ENCODE data around the gene SMOC1.

Gene SMOC1

DNA sequence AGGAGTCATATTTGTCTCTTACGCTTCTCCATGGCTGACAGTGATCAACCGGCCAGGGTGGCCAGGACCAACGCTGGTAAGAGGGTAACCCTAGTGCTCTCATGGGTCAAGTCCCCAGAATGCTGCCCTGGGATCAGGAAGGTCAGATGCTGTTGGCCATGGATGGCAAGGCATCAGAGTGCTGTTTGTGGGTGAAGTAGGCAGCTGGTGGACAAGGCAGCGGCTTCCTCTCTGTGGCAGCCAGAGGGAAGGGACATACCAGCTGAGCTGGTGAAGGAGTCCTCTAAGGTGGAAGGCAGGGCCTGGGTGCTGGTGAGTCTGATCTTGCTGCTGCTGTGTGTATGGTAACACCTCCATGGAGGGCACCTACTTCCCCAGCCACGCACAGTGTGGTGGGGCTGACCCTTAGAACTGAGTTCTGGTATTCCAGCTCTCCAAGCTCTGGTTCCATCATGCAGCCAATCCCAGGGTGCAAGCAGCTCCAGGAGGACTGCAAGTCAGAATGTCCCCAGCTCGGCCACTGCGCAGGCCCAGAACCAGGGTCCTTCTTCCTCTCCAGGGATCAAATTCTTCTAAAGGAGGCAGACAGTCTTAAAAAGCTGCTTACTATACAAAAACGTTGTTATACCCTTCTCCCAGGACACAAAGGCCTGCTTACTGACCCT is 13.4 kb upstream of the SMOC1 start:
- DNase-seq = no peak

DNA sequence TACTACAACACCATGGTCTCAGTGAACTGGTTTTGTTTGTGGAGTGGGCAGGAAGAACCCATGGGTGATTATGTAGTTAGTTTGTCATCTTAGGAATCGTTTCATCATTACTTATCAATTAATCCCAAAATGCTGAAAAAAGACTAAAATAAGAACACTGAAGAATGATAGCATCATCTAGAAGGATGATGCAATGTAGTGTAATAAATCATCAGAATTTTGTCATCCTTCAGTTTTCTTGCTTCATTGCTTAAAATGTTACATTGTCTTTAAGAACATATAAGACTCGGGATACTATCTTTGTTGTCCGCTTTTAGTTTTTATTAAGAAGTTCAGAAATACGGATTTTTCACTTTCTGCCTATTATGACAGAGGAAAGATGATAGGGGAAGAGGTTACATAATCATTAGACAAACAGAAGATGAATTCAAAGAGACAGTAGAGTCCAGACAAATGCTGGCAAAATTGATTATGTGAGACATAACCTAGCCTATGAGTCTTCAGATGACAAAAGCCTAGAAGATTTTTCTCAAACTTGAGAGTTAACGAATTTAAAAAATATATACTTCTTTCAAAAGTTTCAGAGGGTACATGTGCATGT is 10.8 kb upstream of the SMOC1 start:
- no peak for DNase-seq

DNA sequence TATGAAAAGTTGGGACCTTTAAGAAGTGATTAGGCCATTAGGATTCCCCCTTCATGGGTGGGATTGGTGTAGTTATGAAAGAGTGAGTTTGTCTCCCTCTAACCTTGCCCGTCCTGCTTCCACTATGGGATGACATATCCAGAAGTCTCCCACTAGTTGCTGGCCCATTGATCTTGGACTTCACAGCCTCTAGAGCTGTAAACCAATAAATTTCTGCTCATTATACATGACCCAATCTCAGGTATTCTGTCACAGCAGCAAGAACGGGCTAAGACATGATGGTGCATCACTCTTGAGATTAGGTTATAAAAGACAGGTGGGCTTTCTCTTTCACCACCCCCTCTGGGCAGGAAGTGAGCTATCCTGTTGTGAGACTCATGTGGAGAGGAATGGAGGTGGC is 8.6 kb upstream of the SMOC1 start:
- no peak for DNase-seq

DNA sequence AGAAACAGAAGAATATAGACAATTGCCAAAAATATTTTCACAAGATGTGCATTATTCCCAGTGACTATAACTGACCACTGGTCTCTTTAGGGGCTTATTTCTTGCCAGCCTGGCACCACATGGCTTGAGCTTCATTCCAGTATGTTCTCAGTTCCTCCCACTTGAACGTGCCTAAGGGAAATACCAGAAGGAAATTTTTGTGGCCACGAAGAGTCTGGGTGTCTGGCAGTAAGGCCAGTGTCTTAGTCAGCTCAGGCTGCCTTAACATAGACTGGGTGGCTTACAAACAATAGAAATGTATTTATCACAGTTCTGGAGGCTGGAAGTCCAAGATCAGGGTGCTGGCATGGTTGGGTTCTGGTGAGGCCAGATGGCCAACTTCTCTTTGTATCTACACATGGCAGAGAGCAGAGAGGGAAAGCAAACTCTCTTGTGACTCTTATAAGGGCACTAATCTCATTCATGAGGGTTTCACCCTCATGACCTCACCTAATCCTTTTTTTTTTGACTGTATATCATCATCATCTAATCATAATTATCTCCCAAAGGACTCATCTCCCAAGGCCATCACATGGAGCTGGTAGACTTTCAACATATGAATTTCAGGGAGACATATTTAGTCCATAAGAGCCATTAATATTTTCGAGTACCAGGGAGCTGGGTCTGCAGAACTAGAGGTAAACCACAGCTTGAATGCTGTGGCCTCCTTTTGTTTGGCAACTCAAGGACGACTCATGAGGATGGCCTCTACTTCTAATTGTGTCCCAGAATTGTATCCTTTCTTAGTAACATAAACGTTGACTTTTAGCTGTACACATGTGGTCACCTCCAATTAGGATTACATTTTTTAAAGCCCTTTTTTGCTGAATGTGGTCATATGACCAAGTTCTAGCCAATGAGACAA is 5.1 kb upstream of the SMOC1 start:
- no peak for DNase-seq

DNA sequence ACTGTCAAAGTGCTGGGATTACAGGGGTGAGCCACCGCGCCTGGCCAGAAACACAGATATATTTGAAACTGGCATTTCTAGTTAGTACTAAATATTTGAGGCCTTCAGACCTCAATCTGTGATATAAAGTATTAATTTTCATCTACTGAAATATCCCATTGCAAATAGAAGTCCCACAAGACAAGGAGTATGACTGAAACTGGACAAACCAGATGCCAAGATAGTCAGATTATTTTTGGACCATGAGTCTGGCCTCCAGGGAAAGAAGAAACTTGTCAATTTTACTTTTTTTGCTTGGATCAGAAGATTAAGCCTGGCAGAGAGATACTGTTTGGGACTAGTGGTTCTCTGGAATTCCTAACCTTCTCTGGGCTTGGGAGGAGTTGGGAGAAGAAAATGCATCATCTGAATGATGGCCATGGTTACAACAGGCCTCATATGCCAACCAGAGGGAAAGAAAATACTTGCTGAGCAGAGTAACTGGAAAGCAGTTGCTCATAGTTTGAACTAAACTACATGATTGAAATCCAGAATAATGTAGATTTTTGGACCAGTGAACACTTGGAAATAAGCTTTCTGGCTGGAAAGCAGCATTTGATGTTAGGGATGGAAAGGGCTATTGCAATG is 2.9 kb upstream of the SMOC1 start:
- DNase-seq = no peak

DNA sequence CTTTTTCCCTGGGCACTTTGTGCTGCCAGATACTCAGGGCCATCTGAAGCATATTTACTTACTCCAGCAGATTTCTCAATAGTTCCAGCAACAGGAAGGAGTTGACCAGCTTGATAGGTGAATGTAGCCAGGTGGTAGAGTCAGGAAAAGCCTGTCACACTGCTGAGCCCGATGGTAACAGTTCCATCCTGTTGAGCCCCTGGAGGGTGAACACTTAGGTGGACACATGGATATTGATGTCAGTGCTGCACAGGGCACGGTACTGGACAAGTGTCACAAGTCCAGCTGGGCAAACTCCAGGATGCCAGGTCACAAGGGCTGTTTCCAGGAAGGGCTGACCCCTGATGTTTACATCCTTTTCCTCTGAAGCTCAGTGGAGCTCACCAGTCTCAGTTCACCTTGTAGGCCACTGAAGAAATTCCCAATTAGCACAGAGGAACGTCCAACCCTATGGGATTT is 2.3 kb upstream of the SMOC1 start:
- no peak for DNase-seq

DNA sequence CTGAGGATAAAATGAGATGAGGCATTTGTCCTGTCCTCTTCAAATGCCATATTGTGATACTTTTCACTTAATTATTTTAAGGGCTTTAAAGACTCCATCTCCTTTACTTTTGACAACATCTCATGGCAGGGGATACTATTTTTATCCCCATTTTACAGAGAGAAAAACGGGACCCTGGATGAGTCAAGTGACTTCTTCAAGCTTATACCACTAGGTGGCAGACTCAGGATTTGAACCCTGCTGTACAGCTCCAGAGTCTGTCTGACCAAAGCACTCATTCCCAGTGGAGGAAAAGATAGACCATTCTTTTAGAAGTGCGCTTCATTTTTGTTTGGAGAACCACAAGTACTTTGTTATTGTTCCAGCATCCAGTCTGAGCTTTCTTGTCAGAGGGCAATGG is 1.7 kb upstream of the SMOC1 start:
- DNase-seq = peak in 1 of 2 donors; percentile 74

DNA sequence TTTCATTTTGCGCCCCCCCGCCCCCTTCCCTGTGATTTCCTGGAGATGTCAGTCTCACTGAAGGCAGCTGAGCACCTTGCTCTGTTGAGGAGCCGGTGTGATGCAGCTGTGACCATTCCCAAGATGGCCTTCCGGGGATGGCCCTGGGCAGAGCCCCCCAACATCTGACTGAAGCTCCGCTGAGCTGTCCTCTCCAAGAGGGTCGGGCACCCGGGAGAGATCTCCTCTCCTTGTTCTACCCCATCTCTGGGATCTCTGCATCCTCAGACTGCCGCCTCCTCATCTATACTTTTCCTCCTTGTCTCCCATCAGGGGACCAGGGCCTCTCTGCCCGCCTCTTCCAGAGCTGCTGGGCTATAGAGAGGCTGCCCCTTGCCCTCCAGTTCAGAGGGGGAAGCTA is 965 bp upstream of the SMOC1 start:
- DNase-seq = no peak

DNA sequence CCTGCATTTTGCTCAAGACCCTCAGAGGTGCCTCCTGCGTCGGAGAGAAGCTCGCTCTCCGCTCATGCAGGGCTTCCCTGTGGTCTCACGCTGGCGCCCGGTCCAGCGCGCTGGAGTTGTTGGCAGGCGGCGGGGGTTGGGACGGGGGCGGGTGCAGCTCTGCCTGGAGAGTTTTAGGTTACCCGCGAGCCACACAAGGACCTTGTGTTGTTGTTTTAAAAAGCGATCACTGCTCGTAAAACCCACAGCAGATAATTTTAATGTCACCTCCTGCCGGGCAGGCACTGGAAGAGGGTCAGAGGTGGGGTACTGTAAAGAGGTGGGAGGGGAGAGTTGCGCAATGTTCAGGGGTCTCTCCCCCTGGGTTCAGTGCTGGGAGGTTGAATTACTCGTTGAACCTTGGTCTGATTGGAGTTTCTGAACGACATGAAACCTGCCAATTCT is 850 bp downstream of the SMOC1 start:
- no peak for DNase-seq

DNA sequence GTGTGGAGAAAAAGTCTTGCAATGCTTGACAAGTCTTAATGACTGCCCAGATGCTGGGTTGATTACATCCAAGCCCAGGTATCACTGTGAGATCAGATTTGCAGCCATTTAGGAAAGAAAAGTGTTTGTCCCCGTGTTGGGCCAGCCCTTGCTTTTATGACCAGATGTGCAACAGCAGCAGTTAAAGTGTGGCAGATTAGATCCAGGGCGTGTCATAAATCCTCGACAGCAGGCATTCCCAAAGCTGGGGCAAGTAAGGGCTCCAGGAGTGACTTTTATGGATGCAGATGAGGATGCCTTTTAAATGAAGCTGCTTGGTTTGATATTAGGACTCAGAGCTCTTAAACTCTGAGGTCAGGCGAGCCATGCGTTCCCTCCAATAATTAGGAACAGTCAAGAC is 1.7 kb downstream of the SMOC1 start:
- no peak for DNase-seq

DNA sequence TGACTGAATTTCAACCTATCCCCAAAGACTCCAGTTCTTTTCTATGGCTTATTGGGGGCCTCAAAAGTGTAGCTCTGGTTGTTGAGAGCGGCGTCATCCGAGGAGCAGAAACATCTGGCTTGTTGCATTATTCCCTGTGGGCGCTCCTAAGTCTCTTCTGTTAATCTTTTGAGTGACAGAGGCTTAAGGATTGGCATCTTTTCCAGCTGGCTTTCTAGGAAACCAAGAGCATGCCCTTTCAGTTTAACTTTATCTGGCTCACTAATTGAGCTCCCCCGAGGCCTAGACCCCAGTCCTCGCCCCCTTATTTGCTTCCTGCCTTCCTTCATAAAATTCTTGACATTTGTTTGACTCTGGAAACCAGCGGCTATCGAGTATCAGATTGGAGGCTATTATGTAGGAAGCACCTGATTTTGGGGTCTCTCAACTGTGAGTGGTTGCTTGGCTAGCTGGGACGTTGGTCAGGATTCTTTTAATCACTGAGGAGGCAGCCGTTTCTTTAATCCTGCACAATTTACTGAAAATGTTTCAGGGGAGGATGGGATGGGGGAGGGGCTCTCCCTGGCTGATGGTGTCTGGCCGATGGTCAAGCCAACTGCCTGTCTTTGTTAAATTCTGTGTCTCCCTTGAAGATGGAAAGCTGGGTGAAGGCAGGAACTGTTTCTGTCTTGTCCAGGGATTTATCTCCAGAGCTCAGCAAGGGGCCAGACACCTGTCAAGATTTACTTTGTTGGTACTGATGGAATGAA is 3.1 kb downstream of the SMOC1 start:
- DNase-seq = no peak

DNA sequence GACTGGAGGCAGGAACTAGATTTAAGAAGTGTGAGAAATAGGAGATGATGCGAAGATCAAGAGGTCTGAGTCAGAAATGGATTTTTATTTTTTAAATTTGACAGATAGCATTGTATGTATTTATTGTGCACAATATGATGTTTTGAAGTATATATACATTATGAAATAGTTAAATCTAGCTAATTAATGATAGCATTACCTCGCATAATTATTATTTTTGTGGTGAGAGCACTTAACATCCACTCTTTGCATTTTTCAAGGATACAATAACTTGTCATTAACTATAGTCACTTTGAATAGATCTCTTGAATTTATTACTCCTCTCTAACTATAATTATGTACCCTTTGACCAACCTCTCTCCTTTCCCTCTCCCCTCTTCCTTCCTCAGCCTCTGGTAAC is 3.7 kb downstream of the SMOC1 start:
- no peak for DNase-seq

DNA sequence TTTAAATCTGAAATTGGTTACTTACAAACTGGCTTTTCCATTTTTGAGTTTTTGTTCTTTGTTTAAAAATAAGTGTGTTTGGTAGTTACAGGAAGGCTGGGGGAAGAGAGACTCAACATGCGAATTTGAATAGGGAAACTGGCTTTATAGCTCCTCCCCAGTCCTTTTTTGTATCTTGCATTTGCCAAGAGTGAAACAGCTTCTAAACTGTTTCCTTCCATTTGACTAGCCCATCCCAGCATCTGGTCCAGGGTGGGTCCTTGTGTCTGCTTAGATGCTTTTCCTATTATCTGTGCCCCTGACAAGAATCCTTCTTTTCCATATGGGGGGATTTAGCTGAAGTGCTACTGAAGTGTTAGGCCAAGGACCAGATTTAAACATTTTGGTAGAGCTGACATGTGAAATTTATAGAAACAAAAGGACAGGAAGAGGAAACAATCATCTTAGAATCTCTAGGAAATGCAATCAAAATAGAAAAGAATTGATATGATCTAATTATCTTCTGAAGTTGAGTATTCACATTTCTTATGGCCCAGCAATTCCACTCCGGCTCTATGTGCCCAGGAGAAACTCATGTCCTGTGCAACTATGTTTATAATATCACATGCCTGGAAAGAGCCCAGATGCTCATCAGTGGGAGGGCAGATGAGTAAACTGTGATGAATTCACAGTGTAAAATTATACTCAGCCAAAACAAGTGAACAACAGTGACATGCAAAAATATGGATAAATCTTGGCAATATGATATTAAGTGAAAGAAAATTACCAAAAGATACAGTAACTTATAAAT is 7.4 kb downstream of the SMOC1 start:
- DNase-seq = no peak

DNA sequence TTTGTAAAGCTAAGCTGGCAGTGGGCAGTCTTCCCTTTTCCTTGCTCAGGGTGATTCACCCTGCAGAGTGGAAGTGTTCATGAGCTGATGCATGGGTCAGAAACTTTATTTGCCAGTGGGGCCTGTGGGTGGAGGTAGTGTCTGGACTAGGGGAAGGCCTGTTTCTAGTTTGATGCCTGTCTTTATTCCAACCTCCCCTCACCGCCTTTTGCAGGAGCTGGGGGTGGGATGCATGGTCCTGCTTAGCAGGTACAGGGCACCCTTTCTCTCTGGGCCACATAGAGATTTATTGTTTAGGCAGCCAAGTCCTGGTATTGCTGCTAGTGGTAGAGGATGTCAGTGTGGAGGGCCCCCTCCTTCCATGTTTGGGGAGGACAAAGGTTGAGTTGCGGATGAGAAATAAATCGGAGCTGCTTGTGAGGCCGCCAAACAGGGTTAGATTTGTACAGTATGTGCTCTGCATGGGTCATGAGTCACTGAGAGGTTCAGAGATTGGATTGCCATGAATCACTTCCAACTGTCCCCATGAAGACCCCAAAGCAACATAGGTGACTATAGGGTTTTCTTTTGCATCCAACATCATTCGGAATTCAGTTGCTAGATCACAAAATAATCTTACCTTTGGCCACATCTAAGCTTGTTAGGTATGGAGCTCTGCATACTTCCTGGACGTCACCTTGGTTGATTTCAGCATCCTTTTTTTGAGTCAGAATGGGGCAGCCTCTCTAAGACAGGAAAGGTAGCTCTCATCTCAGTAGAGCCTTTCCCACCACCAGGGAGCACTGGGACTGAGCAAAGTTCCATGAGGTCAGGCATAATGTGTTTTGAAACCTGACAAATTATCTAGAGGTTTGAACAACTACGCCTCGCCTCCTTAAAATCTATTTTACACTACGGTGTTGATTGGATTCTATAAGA is 8.8 kb downstream of the SMOC1 start:
- DNase-seq = no peak

DNA sequence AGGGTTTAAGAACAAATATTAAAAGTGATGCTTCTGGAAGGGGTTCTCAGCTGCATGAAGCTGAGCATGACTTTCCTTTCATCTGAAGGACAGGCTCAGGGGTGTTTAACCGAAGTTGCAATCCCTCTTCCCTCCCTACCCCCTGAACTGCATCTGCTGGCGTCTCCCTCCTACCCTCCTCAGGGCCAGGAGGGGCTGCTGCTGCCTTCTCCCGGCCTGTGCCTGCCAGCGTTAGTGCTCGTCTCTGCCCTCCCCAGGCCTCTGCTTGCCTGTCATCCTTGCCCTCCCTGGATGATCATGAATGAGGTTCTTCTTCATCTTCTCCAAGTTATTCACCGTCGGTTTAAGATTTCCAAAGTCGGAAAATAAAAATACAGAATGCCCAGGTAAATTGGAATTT is 12.2 kb downstream of the SMOC1 start:
- DNase-seq = peak in 1 of 2 donors; percentile 9

DNA sequence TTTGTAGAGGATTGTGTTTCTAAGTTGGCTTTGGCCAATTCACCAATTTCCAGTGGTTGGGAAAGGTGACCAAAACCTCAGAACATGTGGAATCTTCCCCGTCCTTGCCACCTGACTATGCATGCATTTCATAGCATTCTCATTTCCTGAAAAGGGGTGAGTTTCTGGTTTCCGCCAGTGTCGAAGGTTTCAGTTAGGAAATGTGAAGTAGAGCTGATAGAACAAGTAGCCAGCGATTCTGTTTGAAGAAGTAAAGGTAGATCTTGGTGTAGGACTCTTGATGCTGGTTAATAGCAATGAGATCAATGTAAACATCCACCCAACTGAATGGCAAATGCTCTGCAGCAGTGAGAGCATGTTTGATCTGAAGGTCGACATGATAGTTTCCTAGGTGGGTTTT is 15.9 kb downstream of the SMOC1 start:
- DNase-seq = no peak

DNA sequence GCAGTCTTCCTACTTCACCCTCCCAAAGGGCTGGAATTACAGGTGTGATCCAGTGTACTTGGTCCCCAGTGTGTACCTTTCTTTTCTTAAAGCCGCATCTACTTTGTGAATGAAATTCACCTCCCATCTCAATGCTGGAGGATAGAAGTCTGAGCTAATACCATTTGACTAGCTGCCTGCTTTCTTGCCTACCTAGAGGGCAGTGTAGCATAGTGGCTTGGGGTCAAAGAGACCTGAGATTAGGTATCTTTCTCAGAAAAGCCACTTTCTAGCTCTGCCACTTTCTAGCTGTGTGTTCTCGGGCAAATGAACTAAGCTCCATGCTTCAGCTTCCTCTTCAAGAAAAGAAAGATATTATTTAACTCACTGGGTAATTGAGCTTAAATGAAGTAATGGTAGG is 16.9 kb downstream of the SMOC1 start:
- no peak for DNase-seq

DNA sequence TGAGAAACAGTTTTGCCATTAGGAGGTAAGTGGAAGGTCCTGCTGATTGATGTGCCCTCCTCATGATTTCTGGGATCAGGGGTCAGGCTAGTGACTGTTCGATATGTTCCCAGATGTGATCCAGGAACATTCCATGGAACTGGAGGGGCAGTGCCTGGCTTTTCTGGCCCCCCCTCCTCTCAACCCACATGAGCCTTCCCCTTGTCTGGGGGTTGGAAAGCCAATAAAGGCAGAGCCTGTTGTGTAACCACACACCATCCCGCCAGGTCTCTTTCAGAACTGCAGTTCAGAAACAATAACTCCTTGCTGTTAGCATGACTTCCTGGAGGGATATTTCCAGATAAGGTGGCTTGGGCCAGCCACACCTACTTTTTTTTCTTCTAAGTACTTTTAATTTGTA is 17.8 kb downstream of the SMOC1 start:
- no peak for DNase-seq

DNA sequence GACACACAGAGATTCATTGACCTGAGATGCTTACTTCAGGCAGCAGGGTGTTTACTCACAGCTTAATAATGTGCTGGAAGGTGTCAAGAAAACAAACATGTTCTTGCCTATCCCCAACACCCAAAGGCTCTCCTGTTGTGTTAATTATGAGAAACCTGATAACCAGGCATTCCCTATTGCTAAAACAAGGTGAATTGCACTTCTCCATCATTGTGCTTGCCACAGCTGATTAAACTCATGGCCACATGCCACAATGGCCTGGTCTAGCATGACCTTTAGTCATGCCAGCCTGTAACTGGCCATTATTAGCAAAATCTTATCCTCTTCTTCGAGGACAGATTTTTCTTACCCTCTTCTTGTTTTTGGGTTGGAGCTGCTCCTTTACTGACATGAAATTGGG is 21.4 kb downstream of the SMOC1 start:
- DNase-seq = no peak

DNA sequence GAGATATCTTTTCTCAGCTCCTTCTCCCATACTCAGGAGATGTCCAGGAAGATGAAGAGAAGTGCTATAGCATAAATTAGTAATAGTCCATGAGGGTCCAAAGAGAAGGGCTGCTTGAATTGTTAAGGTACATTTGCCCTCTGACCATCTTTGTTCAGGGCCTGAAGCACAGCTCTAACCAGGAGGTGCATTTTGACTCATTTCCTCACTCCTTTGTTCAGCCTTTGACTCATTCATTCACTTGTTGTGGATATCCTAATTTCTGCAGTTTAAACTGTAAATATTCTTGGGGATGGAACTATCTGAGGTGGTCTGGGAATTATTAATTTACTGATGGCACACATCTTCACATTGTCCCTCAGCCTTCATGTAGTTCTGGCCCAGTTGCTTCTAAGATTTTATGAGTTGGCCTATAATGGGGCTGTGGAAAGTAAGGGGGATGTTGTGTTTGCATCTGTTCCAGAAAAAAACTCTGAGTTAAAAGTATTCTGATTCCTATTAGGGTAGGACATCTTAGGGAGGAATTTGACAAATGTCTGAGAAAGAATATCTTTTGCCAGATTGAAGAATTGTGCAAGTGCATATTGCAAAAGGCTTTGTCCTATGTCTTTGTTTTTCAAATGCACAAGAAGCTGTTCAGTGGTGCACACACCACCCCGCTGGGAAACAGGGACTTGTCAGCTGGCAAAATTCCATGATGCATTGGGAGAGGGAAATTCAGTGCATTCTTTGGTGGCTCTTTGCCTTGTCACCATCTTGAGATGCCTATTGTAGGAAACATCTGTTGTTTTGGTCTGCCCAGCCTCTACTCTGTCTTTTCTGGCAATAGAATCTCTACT is 22.1 kb downstream of the SMOC1 start:
- no peak for DNase-seq
